ENCODE results near the gene RIN2.
"Not testable (repeated sequence)": the region's sequence is repeated elsewhere in the genome, so short reads cannot be mapped to it uniquely, and the experiment has no call there.

RIN2 gene

DNA sequence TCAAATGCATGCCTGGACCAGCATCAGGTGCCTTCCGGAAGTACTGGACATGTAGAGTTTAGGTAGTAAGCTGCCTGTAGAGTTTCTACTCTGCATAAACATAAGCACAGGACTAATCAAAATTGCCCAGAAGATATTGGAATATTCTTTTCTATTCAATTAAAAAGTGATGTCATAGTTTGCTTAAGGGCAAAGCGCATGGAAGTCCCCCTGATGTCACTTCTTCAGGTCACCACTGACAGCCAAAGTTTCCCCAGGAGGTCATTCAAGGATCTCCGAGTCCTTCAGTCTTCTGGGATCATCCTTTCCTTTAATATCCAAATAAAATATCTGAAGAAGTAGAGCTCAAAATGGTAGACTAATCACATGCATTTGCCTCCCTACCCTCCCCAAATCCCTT, 17.5 kb upstream of the RIN2 start:
- no peak for DNase-seq

DNA sequence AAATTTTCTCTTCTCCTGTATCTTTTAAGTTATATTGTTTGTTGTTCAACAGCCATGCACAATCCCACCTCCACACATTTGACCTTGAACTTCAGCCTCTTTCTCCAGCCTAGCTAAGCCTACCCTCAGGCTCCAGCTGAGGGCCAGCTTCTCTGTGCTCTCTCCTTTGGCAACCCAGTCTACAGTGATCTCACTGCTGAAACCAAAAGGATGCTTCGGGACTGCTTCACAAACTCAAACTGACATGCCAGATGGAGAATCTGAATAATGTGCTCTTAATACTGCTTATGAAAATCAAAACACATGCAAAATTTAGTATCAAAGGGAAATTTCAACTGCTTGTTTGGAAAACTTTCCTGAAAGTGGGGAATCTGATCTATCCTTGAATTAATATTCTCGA, 16.1 kb upstream of the RIN2 start:
- DNase-seq, result no peak

DNA sequence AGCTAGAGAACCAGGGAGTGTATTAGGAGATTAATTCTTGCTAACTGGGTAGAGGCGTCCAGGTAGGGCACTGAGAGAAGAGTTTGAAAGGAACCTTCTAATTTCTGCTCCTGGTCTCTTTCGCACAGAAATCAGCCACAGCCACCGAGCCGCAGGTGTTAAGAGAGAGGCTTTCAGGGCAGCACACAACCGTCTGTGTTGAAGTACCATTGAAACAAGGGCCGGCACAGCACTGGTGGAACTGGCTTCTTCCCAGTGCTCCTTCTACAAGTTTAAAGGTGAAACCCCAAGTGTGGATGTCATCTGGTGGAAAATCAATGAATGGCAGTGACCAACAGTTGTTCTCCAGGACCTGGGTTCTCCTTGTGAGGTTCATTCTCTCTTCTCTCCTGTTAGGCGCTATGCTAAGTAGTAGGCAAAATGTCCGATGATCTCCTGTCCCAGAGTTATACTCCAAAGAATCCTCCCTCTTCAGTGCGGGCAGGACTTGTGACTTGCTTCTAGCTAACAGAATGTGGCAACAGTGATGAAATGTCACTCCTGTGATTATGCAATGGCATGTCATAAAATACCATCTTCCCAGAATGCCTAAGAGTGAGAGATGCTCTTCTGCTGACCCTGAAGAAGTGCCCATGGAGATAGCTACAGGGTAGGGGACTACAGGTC, 15.0 kb upstream of the RIN2 start:
- no peak for DNase-seq

DNA sequence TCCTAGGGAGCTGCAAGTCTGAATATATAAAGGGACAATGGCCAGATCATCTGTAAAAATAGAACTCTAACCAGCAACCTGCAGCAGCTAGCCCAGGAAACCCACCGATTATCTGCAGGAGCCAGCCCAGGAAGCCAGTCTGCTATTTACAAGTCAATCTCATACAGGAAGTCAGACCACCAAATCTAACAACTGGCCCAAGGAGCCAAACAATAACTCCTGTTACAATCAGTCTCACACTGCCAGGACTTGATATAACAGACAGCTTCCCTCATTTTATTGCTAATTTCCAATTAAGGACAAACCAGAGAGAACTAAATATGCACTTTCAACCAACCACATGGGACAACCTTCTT, 14.4 kb upstream of the RIN2 start:
- no peak for DNase-seq

DNA sequence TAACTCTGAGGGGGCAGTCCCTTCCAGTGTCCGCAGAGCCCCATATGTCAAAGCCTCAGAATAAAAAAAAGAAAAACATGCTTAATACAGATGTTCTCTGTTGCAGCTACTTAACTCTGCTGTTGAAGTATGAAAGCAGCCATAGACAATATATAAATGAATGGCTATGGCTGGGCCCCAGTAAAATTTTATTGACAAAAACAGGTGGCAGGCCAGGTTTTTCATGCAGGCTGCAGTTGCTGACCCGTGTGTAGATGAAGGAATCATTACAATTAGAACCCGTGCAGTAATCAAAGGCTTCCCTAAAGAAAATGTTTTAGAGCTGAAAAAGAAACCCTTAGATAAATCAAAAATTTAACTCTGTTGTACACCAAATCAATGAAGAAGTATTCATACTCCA, 13.0 kb upstream of the RIN2 start:
- DNase-seq, result no peak

DNA sequence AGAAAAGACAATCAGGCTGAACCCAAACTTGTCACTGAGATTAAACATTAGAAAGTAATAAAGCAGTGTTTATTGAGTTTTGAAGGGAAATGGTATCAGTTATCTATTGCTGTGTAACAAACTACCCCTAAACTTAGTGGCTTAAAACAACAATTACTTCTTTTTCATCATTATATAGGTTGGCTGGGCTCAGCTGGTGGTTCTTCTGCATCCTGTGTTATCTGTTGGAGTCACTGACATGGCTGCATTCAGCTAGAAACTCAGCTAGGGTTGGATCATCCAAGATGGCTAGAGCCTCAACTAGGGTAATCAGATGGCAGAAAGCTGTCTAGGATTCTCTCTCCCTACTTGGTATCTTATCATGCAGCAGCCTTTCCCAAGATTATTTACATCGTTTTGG, 12.5 kb upstream of the RIN2 start:
- no peak for DNase-seq

DNA sequence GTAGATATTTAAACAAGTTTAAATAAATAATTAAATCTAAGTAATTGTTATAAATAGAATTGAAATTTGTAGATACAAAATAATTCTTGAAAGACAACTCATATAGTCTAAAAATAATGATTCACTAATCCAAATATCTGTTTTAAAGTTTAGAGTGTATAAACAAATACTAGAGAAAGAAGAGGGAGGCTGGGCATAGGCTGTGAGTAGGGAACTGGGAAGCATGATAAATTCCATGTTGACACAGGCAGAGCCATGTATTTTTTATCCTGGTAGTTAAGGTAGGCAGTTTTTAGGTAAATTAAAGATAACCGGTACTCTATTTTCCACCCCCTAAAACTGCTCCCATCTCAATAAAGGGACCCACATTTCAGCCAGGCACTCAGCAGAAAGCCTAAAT, 11.7 kb upstream of the RIN2 start:
- no peak for DNase-seq

DNA sequence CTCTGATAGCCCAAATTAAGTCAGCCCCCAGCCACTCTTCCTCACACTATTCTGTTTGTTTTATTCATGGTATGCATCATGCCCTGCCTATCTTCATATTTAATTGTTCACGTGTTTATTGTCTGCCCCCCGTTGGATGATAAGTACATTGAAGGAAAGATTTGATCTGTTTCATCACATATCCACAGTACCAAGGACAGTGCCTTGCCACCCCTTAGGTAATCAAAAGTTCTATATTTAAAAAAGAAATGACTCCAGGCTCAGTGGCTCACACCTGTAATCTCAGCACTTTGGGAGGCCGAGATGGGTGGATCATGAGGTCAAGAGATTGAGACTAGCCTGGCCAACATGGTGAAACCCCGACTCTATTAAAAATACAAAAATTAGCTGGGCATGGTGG, 10.2 kb upstream of the RIN2 start:
- DNase-seq, result no peak

DNA sequence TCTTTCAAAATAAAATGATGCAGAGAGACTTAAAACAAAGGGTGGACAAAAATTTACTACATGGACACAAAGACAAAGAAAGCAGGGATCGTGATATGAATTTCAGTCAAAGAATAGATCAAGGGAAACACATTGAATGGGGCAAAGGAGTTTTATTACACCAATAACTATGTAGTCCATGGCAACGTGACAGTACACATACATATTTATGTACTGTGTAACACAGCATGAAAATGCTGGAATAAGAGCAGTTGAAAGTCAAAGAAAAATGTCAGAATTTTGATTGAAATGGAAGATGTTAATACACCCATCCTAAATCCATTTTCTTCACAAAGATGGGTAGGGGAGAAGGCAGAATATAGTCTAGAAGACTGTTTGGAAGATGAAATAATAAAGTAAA, 9.4 kb upstream of the RIN2 start:
- DNase-seq, result no peak

DNA sequence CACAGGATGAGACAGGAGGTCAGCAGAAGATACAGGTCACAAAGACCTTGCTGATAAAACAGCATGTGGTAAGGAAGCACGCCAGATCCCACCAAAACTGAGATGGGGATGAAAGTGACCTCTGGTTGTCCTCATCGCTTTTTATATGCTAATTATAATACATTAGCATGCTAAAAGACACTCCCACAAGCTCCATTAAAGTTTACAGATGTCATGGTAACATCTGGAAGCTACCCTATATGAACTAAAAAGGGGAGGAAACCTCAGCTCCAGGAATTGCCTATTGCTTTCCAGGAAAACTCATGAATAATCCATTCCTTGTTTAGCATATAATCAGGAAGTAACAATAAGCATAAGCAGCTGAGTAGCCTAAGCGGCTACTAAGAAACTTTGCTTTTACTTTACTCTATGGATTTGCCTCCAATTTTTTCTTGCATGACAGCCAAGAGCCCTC, 8.4 kb upstream of the RIN2 start:
- no peak for DNase-seq

DNA sequence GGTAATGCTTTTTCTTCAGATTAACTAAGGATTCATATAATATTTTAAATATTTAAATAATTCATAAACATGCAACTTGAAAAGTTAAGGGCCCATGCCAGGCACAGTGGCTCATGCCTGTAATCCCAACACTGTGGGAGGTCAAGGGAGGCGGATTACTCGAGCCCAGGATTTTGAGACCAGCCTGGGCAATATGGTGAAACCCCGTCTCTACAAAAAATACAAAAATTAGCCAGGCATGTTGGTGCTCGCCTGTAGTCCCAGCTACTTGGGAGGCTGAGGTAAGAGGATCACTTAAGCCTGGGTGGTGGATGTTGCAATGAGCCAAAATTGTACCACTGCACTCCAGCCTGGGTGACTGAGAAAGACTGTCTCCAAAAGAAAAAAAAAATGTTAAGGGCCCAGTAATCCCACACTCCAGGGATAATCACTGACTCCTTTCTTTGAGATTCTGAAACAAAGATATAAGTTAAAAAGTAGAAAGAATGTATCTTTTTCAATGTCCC, 7.9 kb upstream of the RIN2 start:
- no peak for DNase-seq

DNA sequence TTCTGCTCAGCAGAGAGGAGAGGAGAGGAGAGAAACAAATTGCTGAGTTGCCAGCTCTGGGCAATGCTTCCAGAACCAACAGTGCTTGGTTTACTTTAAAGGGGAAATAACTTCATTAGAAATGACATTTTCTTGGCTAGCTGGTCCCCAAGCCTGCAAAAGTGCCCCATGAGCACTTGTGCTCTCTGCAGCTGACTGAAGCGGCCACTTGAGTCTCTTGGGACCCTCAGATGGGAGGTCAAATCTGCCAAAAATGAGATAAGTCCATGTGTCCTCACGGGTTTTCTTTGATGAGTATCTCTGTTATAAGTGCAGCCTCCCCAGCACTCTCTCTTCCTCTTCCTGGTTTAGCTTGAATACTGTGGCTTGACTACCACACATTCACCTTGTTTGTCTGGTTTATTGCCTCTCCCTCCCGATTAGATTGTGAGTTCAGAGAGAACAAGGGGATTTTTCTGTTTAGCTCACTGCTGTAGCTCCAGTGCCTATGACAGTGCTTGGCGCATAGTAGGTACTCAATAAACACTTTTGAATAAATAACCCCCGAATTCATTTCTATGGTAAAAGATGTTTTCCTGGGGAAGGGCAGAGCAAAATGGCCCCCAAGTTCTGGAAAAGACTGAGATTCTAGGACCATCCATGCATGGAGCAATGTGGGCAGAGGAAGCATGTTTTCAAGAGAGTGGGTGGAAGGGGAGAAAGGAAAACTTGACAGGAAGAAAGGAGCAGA, 7.0 kb upstream of the RIN2 start:
- DNase-seq, result no peak

DNA sequence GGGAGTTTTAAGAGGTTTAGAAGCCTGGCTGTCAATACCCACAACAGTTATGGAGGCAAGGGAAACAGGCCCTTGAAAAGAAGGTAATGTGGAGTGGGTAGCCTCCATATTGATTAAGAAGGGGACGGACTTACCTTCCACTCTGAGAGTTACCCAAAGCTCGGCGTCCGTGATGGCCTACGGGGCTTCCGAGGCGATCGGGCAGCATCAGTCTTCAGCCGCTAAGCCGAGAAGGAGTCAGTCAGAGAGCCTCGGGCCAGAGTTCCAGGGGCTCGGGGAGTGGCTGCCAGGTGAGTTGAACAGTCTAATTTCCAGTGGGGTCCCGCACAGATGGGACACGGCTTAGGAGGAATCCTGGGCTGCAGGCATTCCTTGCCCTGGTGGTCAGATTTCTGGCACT, 3.9 kb upstream of the RIN2 start:
- not testable (repeated sequence) for DNase-seq

DNA sequence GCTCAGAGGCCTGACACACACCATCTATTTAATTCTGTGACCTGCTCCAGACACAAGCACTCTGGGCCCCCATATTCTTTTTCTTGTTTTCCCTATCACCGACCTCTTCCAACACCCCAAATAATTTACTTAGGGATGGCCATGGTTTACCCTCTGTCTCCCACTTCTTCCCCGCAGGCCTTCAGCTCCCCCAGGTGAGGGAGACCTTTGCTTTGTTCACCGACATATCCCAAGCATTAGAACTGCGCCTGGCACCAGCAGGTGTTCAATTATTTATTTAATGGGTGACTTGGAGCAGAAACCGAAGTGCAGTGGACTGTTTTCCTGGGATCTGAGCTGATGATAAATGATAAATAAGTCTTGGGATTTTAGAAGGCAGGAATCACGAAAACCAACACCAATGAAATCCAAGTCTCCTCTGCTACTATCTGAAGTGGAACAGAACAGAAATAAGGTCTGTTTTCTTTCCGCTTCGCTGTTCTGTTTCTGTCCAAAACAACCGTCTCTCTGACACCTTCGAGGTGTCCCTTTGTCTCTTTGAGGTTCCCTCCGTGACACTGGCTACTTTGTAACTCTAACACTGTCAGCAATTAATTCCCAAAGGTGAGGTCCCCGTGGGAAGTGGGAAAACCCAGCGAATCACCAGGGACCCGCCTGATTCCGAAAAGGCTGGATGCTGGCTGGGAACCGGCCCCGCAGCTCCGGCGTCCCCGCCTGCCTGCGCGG, 1.1 kb upstream of the RIN2 start:
- DNase-seq, result no peak

DNA sequence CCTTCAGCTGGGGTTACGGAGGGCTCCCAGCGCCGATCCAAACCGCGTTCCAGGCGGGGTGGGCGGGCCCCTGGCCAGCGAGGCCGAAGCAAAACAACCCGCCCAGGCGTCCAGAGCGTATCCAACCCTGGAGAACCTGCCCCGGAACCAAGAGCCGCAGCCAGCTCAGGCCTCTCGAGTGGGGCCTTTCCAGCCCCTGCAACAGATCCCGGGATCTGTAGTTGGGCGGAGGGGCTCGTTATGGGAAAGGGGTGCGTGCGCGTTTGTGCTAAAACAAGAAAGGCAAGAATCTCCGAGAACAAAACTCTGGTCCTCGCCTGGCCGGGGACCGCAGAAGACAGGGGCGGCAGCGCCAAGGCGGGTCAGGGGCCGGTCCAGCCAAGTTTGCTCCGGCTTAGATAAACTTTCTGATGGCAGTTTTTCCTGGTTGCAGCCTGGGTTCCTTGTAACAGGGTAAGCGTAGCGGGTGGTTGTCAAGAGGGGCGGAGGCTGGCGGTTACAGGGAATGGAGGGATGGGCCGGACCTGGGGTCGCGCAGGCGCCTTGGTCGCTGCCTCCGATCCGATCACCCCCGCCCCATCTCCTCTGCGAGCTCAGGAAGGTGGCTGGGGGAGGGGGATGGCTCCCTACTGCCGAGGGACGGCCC, 448 bp upstream of the RIN2 start:
- DNase-seq, result peak; percentile 59

DNA sequence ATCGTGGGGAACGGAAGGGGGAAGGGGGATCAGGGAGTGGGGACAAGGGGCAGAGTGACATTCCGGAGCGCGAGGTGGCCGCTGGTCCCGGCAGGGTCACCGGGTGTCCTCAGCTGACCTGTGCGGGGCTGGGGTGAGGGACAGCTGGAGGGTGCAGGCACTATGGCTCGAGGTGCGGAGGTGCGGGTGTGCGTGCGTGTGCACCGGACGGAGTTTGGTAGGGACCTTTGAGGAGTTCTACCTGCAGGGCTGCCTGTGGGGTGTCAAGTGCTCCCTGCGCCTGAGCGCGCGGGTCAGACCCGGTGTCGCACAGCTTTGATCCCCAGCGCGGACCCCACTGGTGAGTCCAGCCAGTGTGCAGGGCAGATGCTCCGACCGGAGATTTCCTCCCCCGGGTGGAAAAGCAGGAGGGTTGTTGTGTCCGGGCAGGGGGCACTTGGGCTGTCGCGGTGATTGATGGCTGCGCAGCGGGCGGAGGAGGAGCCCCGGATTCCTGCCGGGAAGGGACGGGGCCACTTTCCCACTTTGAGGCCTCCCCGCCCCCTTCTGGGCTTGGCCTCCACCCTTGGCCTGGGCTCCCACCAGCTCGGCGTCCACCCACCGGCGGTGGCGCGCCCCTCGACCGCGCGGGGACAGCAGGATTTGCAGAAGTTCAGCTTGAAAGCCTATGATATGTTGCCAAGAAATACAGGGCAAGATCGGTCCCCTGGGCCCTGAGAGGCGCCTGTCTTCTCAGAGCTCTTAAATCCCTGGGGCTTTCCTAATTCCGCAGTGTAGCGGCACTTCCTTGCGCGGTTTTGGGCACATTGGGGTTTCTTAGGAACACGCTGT, 658 bp downstream of the RIN2 start:
- peak; percentile 51 for DNase-seq

DNA sequence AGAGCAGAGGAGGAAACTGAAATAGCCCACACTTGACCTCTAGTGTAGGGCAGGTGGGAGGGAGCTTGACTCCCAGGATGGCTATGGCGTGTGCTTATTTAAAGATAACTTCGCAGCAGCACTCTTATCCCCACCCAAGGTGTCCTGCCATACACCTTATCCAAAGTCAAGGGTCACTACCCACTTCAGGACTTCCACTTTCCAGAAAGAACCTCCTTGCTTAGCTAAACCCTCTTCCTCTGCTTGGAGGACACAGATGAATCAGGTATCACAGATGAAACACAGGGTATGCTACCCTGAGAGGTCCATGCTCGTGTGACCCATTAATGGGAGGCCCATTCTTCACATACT, 2.3 kb downstream of the RIN2 start:
- no peak for DNase-seq

DNA sequence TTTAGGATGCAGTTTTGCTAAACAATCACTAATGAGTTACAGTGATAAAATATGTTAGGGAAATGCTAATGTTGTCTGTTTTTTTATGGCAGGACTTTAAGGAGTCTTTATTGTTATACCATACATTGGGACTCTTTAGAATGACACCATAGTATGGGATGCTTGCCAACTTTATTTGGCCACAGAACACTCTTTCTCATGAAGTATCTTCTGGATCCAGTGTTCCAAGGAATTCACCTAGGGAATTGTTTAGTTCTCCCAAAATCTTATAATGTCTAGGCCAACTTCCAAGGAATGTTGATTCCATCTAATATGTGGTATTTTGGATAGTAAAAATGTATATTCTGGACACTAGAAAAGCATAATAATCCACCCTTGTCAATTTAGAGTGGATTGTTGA, 3.3 kb downstream of the RIN2 start:
- DNase-seq, result no peak

DNA sequence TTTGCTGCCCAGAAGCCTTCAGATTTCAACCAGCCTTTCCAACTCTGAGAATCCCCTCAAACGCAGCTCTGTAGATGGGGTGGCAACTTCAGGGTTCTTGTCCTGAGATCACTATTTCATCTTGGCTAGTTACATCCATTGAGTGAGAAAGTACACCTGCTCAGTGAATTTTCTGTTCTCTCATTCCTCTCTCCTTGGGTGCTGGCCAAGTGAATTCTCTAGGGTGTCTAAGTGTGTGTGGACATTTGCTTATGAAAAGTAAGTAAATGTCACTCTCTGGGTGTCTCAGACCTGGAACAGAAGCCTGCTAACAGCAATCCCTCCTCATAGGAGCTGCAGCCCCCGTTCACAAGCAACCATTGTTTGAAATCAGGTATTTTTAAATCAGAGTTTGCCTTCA, 3.8 kb downstream of the RIN2 start:
- DNase-seq, result no peak

DNA sequence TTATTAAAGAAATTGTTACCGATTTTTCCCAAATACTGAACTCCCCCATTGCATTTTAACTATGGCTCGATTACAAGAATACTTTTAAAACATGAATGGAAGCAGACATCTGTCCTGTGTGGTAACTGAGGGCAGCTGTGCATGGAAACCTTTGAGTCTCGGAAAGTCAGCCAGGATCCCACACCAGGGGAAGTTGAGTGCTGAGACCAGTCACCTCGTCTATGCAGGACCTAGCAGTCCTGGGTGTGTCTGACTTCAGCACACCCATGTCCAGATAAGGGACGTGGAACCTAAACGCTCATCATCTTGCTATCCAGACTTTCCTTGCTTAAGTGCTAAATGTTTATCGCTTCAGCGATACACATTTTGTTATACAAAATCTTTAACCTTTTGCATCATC, 6.1 kb downstream of the RIN2 start:
- no peak for DNase-seq

DNA sequence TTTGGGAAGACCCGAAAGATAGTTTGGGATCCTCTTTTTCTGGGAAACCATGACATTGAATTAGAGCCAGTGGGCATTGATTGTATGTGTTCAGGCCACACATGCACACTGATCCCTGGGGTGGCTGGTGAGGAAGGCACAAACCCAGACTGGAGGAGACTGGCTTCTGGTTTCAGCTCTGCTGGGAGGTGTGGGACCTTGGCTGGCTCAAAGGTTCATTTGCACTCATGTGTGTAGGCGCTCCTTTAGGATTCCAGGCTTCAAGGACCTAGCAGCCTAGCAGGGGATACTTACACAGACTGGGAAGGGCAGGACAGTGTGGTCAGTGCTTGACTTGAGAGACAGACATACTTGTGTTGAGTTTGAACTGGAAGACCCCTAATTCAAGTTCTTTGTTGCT, 7.2 kb downstream of the RIN2 start:
- DNase-seq, result no peak

DNA sequence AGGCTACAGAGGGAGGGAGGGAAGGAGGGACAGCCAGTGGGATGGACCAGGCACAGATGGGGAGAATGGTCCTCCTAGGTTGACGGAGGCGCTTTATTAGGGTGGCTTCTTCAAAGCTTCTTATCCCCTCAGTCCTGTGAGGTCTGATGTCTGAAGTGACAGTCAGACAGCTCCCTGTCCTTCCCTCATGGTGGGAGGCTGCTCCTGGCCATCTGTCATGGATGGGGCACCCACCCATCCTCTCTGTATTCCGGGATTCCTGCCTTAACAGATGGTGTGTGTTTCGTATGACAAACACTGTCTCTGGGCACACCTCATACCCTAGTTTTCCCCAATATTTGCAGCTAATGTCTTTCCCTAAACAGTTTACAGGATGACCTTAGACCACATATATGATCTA, 7.9 kb downstream of the RIN2 start:
- DNase-seq, result peak; percentile 87

DNA sequence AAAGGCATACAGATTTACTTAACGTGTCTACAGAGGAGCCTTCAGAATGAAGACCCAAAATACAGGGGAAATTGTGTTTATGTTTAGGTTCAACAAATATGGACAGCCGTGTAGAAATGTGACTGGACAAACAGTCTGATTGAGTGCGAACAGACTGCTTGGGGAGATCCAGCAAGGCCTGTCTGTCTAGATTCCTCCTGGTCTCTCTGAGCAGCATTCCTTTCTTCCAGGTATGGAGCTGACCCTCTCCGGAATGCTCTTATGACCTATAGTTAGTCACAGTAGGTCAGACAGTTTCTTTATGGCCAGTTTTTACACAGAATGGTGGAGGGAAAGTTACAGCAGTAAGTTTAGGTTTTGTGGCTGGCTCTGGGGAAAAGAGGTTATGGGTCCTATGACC, 9.0 kb downstream of the RIN2 start:
- DNase-seq, result no peak

Measured in NCI-H524 treated with DMSO at 0.1 percent for 48 hours (cell line).